Measurements from ENCODE around the gene SLC2A5. TPM values are rescaled to one million over a fixed set of nuclear protein-coding genes. Genes with fewer than 3 reads are reported as not detected.

Gene SLC2A5
- total and polyA plus RNA-seq, 9 of the 15 experiments (the other 6 are each of a cell fraction or from before 2014, with no cell fraction given): 0.08 TPM; not detected in 8

DNA sequence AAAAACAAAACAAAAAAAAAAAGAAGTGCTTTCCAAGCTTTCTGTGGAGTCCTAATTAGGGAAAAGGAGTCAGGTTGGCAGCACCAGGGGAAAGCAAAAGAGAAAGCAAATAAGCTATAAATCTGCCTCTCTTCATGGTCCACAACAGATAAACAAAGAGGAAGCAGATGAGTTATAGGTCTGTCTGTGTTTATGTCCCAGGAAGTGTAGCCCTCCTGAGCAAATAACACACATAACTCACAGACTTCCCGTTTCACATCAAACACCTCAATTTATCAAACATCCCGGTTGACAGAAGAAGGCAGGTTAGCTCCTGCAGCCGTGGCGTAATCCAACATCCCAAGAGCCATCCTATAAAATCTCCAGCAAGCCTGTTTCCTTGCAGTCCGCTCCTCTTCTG is 5.6 kb upstream of the SLC2A5 start (continued):
- no peak for TF ChIP-seq ETV6 (IDR thresholded peaks at IDR 0.05; ENCODE audit: borderline replicate concordance in 1 of 2, low read depth in 2 of 2, low read length in 1 of 2)
- TF ChIP-seq ETV6 (CRISPR knock-in tag; IDR thresholded peaks at IDR 0.05; ENCODE audit: borderline replicate concordance): no peak
- no peak for TF ChIP-seq MYC (IDR thresholded peaks at IDR 0.05; ENCODE audit: low read depth, low read length)
- no peak for TF ChIP-seq MYC (CRISPR knock-in tag; IDR thresholded peaks at IDR 0.05; ENCODE audit: borderline replicate concordance, low read depth)
- no peak for TF ChIP-seq ERF (CRISPR knock-in tag; IDR thresholded peaks at IDR 0.05)
- no peak for TF ChIP-seq ZNF41 (CRISPR knock-in tag; conservative IDR thresholded peaks at IDR 0.05)
- TF ChIP-seq, protein P1, sequence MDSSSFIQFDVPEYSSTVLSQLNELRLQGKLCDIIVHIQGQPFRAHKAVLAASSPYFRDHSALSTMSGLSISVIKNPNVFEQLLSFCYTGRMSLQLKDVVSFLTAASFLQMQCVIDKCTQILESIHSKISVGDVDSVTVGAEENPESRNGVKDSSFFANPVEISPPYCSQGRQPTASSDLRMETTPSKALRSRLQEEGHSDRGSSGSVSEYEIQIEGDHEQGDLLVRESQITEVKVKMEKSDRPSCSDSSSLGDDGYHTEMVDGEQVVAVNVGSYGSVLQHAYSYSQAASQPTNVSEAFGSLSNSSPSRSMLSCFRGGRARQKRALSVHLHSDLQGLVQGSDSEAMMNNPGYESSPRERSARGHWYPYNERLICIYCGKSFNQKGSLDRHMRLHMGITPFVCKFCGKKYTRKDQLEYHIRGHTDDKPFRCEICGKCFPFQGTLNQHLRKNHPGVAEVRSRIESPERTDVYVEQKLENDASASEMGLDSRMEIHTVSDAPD (CRISPR knock-in tag; IDR thresholded peaks at IDR 0.05): no peak
- TF ChIP-seq ZNF644 (tag; IDR thresholded peaks at IDR 0.05; ENCODE audit: low read depth): no peak
- TF ChIP-seq, protein P2, sequence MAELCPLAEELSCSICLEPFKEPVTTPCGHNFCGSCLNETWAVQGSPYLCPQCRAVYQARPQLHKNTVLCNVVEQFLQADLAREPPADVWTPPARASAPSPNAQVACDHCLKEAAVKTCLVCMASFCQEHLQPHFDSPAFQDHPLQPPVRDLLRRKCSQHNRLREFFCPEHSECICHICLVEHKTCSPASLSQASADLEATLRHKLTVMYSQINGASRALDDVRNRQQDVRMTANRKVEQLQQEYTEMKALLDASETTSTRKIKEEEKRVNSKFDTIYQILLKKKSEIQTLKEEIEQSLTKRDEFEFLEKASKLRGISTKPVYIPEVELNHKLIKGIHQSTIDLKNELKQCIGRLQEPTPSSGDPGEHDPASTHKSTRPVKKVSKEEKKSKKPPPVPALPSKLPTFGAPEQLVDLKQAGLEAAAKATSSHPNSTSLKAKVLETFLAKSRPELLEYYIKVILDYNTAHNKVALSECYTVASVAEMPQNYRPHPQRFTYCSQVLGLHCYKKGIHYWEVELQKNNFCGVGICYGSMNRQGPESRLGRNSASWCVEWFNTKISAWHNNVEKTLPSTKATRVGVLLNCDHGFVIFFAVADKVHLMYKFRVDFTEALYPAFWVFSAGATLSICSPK (IDR thresholded peaks at IDR 0.05; ENCODE audit: borderline replicate concordance): no peak
- TF ChIP-seq ZNF696 (CRISPR knock-in tag; conservative IDR thresholded peaks at IDR 0.05): no peak
- TF ChIP-seq, protein P3, sequence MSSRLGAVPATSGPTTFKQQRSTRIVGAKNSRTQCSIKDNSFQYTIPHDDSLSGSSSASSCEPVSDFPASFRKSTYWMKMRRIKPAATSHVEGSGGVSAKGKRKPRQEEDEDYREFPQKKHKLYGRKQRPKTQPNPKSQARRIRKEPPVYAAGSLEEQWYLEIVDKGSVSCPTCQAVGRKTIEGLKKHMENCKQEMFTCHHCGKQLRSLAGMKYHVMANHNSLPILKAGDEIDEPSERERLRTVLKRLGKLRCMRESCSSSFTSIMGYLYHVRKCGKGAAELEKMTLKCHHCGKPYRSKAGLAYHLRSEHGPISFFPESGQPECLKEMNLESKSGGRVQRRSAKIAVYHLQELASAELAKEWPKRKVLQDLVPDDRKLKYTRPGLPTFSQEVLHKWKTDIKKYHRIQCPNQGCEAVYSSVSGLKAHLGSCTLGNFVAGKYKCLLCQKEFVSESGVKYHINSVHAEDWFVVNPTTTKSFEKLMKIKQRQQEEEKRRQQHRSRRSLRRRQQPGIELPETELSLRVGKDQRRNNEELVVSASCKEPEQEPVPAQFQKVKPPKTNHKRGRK (tag; IDR thresholded peaks at IDR 0.05): no peak
- TF ChIP-seq SNIP1 (IDR thresholded peaks at IDR 0.05; ENCODE audit: low read depth): no peak
- TF ChIP-seq FOXA1 (IDR thresholded peaks at IDR 0.05; ENCODE audit: borderline replicate concordance): no peak
- no peak for TF ChIP-seq NCOA2 (IDR thresholded peaks at IDR 0.05; ENCODE audit: partially characterized antibody in 2 of 2)
- TF ChIP-seq, protein P4, sequence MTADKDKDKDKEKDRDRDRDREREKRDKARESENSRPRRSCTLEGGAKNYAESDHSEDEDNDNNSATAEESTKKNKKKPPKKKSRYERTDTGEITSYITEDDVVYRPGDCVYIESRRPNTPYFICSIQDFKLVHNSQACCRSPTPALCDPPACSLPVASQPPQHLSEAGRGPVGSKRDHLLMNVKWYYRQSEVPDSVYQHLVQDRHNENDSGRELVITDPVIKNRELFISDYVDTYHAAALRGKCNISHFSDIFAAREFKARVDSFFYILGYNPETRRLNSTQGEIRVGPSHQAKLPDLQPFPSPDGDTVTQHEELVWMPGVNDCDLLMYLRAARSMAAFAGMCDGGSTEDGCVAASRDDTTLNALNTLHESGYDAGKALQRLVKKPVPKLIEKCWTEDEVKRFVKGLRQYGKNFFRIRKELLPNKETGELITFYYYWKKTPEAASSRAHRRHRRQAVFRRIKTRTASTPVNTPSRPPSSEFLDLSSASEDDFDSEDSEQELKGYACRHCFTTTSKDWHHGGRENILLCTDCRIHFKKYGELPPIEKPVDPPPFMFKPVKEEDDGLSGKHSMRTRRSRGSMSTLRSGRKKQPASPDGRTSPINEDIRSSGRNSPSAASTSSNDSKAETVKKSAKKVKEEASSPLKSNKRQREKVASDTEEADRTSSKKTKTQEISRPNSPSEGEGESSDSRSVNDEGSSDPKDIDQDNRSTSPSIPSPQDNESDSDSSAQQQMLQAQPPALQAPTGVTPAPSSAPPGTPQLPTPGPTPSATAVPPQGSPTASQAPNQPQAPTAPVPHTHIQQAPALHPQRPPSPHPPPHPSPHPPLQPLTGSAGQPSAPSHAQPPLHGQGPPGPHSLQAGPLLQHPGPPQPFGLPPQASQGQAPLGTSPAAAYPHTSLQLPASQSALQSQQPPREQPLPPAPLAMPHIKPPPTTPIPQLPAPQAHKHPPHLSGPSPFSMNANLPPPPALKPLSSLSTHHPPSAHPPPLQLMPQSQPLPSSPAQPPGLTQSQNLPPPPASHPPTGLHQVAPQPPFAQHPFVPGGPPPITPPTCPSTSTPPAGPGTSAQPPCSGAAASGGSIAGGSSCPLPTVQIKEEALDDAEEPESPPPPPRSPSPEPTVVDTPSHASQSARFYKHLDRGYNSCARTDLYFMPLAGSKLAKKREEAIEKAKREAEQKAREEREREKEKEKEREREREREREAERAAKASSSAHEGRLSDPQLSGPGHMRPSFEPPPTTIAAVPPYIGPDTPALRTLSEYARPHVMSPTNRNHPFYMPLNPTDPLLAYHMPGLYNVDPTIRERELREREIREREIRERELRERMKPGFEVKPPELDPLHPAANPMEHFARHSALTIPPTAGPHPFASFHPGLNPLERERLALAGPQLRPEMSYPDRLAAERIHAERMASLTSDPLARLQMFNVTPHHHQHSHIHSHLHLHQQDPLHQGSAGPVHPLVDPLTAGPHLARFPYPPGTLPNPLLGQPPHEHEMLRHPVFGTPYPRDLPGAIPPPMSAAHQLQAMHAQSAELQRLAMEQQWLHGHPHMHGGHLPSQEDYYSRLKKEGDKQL (CRISPR knock-in tag; IDR thresholded peaks at IDR 0.05; ENCODE audit: borderline replicate concordance): no peak
- TF ChIP-seq, protein P5, sequence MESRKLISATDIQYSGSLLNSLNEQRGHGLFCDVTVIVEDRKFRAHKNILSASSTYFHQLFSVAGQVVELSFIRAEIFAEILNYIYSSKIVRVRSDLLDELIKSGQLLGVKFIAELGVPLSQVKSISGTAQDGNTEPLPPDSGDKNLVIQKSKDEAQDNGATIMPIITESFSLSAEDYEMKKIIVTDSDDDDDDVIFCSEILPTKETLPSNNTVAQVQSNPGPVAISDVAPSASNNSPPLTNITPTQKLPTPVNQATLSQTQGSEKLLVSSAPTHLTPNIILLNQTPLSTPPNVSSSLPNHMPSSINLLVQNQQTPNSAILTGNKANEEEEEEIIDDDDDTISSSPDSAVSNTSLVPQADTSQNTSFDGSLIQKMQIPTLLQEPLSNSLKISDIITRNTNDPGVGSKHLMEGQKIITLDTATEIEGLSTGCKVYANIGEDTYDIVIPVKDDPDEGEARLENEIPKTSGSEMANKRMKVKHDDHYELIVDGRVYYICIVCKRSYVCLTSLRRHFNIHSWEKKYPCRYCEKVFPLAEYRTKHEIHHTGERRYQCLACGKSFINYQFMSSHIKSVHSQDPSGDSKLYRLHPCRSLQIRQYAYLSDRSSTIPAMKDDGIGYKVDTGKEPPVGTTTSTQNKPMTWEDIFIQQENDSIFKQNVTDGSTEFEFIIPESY (CRISPR knock-in tag; IDR thresholded peaks at IDR 0.05): no peak
